HG03025 (cell line): ENCODE results near the gene PDE8B.

Experiments used
- ATAC-seq: cut with Tn5 transposase; IDR thresholded peaks from one replicate; pipeline ENCODE4 v1.9.1; 2021; ENCODE audit warnings: mild to moderate bottlenecking, moderate library complexity; ENCODE audit not compliant: unreplicated experiment, low FRiP score

PDE8B gene

GRCh38 chr5:77230727-77231470 is 20.4 kb downstream of the PDE8B start:
- no peak for ATAC-seq

GRCh38 chr5:77231471-77232138 is 21.1 kb downstream of the PDE8B start:
- no peak for ATAC-seq

GRCh38 chr5:77232574-77233358 is 22.3 kb downstream of the PDE8B start:
- no peak for ATAC-seq

- no peak for ATAC-seq
Observed at GRCh38 chr5:77235846-77236721, 25.6 kb downstream of the PDE8B start.

- ATAC-seq = no peak
Observed at GRCh38 chr5:77239126-77239741, 28.8 kb downstream of the PDE8B start.

GRCh38 chr5:77241444-77241843 is 31.0 kb downstream of the PDE8B start:
- no peak for ATAC-seq

GRCh38 chr5:77249475-77249874 is 39.0 kb downstream of the PDE8B start:
- no peak for ATAC-seq

GRCh38 chr5:77250021-77250420 is 39.5 kb downstream of the PDE8B start:
- ATAC-seq = no peak

- no peak for ATAC-seq
Observed at GRCh38 chr5:77251921-77252320, 41.4 kb downstream of the PDE8B start.

- ATAC-seq = no peak
Observed at GRCh38 chr5:77255617-77256016, 45.1 kb downstream of the PDE8B start.

GRCh38 chr5:77256406-77256805 is 45.9 kb downstream of the PDE8B start:
- no peak for ATAC-seq

GRCh38 chr5:77258652-77259051 is 48.2 kb downstream of the PDE8B start:
- ATAC-seq = no peak

GRCh38 chr5:77259476-77259875 is 49.0 kb downstream of the PDE8B start:
- ATAC-seq = no peak

- ATAC-seq = no peak
Observed at GRCh38 chr5:77262697-77263096, 52.2 kb downstream of the PDE8B start.

- ATAC-seq = no peak
Observed at GRCh38 chr5:77266291-77266690, 55.8 kb downstream of the PDE8B start.

GRCh38 chr5:77267496-77267895 is 57.0 kb downstream of the PDE8B start:
- no peak for ATAC-seq

GRCh38 chr5:77272206-77272605 is 61.7 kb downstream of the PDE8B start:
- ATAC-seq = no peak

- ATAC-seq = no peak
Observed at GRCh38 chr5:77277759-77278158, 67.3 kb downstream of the PDE8B start.

- no peak for ATAC-seq
Observed at GRCh38 chr5:77280036-77280435, 69.6 kb downstream of the PDE8B start.

- ATAC-seq = no peak
Observed at GRCh38 chr5:77281969-77282336, 71.5 kb downstream of the PDE8B start.
